ENCODE results near the gene DHCR24. TPM values are rescaled to one million over a fixed set of nuclear protein-coding genes. Genes with fewer than 3 reads are reported as not detected.
A peak's percentile ranks its signal among the peaks of the same experiment; 100 is the strongest.

Gene DHCR24
- total RNA-seq, 1 donor from 2014 or later: 118 TPM

DNA sequence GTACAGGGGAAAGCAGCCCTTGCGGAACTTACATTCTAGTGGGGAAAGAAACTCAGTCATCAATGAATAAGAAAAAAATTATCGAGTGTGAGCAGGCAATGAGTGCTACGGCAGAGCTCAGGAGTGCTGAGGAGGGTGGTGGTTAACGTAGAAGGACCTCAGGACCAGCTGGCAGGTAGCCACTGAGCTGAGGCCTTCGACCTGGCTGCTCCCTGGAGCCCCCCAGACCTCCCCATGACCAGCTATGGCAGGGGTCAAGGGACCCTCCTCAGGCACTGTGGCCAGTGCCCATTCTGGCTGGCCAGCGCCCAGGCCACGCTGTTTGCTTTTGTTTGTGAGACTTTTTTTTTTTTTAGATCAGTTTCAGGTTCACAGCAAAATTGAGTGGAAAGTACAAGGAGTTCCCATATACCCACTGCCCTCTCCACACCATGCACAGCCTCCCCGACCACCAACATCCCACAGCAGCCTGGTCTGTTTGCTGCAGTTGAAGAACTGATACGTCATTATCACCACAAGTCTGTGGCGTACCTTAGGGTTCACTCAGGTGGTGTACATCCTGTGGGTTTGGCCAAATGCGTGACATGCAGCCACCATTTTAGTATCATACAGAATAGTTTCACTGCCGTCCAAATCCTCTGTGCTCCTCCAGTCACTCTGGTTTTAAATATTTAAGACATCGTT is 74.1 kb downstream of the DHCR24 start:
- peaks cover 2% of the 10 kb centered on the region for H3K27me3 ChIP-seq (ENCODE audit: control insufficient read depth, insufficient read depth, low read length)
- TF ChIP-seq, protein P1, sequence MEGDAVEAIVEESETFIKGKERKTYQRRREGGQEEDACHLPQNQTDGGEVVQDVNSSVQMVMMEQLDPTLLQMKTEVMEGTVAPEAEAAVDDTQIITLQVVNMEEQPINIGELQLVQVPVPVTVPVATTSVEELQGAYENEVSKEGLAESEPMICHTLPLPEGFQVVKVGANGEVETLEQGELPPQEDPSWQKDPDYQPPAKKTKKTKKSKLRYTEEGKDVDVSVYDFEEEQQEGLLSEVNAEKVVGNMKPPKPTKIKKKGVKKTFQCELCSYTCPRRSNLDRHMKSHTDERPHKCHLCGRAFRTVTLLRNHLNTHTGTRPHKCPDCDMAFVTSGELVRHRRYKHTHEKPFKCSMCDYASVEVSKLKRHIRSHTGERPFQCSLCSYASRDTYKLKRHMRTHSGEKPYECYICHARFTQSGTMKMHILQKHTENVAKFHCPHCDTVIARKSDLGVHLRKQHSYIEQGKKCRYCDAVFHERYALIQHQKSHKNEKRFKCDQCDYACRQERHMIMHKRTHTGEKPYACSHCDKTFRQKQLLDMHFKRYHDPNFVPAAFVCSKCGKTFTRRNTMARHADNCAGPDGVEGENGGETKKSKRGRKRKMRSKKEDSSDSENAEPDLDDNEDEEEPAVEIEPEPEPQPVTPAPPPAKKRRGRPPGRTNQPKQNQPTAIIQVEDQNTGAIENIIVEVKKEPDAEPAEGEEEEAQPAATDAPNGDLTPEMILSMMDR (IDR thresholded peaks at IDR 0.05; ENCODE audit: insufficient read depth, low read length, severe bottlenecking): no peak
- H3K4me3 ChIP-seq (ENCODE audit: low read depth, low read length): no peak overlapping the region
- no peak for FAIRE-seq
- no peak for DNase-seq (ENCODE audit: low read depth)
- no peaks in the 10 kb centered on the region for H3K36me3 ChIP-seq (ENCODE audit: control insufficient read depth, insufficient read depth, low read length)

GRCh38 chr1:54811739-54812655 is 75.0 kb downstream of the DHCR24 start:
- TF ChIP-seq, protein P1 (IDR thresholded peaks at IDR 0.05; ENCODE audit: insufficient read depth, low read length, severe bottlenecking): no peak
- Histone ChIP-seq H3K4me3 (ENCODE audit: low read depth, low read length) (no peak overlapping the region), H3K27me3 (ENCODE audit: control insufficient read depth, insufficient read depth, low read length) (peaks cover 2% of the 10 kb centered on the region), H3K36me3 (ENCODE audit: control insufficient read depth, insufficient read depth, low read length) (no peaks in the 10 kb centered on the region)
- DNase-seq (ENCODE audit: low read depth) (no peak), FAIRE-seq (no peak)

DNA sequence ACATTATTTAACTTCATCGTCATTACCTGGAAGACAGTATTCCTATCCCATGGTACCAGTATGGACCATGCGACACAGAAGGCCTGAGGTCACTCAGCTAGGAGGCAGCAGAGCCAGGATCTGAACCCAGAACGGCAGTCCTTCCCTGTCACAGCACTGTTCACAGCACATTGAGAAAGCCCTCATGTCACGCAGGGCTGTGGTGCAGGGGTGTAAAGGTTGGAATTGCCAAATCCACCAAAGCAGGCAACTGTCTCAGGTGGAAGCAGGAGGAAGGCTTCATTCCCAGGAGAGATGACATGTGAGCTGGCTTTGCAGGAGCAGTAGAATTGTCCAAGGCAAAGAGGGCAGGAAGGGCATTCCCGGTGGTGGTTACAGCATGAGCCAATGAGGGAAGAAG is 75.9 kb downstream of the DHCR24 start:
- Histone ChIP-seq H3K36me3 (ENCODE audit: control insufficient read depth, insufficient read depth, low read length) (no peaks in the 10 kb centered on the region), H3K4me3 (ENCODE audit: low read depth, low read length) (no peak overlapping the region), H3K27me3 (ENCODE audit: control insufficient read depth, insufficient read depth, low read length) (peaks cover 2% of the 10 kb centered on the region)
- FAIRE-seq (peak; percentile 96), DNase-seq (ENCODE audit: low read depth) (no peak)
- TF ChIP-seq, protein P1 (IDR thresholded peaks at IDR 0.05; ENCODE audit: insufficient read depth, low read length, severe bottlenecking): no peak

GRCh38 chr1:54810153-54810942 is 76.6 kb downstream of the DHCR24 start:
- FAIRE-seq (no peak), DNase-seq (ENCODE audit: low read depth) (peak; percentile 43)

GRCh38 chr1:54809496-54810074 is 77.4 kb downstream of the DHCR24 start:
- TF ChIP-seq, protein P1 (IDR thresholded peaks at IDR 0.05; ENCODE audit: insufficient read depth, low read length, severe bottlenecking): no peak
- H3K27me3 ChIP-seq (ENCODE audit: control insufficient read depth, insufficient read depth, low read length): no peaks in the 10 kb centered on the region

More at GRCh38 chr1:54810153-54810942, 76.6 kb downstream of the DHCR24 start:
- no peaks in the 10 kb centered on the region for H3K27me3 ChIP-seq (ENCODE audit: control insufficient read depth, insufficient read depth, low read length)
- TF ChIP-seq, protein P1 (IDR thresholded peaks at IDR 0.05; ENCODE audit: insufficient read depth, low read length, severe bottlenecking): peak; percentile 98
- H3K36me3 ChIP-seq (ENCODE audit: control insufficient read depth, insufficient read depth, low read length): no peaks in the 10 kb centered on the region
- H3K4me3 ChIP-seq (ENCODE audit: low read depth, low read length): no peak overlapping the region

More at GRCh38 chr1:54809496-54810074, 77.4 kb downstream of the DHCR24 start:
- FAIRE-seq: no peak
- DNase-seq (ENCODE audit: low read depth): no peak
- no peaks in the 10 kb centered on the region for H3K36me3 ChIP-seq (ENCODE audit: control insufficient read depth, insufficient read depth, low read length)
- no peak overlapping the region for H3K4me3 ChIP-seq (ENCODE audit: low read depth, low read length)
